Daoy (cell line): ENCODE measurements around the gene ATP6V0A4. TPM values are rescaled to one million over a fixed set of nuclear protein-coding genes. Genes with fewer than 3 reads are reported as not detected.
A peak's percentile ranks its signal among the peaks of the same experiment; 100 is the strongest.
"Not testable (repeated sequence)": the region's sequence is repeated elsewhere in the genome, so short reads cannot be mapped to it uniquely, and the experiment has no call there.

Experiments used
- DNase-seq: peaks from one replicate; pipeline ENCODE4 v3.0.0-alpha.2; 2015; ENCODE audit warnings: low read depth
- total RNA-seq: library from RNA; depleted of rRNA; stranded (reverse); fragments of >200 nt; shearing (Covaris generic); gene quantifications from 2 replicates; pipeline ENCODE4 v1.2.3, GENCODE V29; 2014

Gene ATP6V0A4
- total RNA-seq, 1 experiment from 2014 or later, result 0.63 TPM

DNA sequence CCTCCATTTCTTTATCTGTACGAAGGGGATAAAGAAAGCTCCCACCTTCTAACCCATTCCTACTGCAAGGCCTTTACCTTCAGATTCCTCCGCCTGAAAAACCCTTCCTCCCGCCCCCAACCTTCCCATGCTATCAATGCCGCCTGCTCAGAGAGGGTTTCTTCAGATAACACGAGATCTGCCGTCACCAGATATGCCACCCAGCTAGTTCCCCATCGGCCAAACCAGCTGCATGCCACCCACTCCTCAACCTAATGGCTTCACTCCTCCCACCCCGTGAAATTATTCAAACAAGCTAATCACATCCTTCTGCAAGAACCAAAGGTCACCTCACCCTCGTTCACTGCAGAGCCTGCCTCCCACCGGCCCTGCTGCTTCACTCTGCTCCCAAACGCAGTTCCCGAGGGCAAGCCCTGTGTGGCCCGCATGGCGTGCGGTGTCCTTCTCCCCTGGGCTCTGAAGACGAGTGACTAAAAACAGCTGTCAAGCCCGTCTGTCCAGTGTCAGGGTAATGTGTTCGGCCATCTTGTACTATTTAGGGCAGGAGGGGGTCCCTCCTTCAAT lies 47.0 kb downstream of the ATP6V0A4 start:
- no peak for DNase-seq

DNA sequence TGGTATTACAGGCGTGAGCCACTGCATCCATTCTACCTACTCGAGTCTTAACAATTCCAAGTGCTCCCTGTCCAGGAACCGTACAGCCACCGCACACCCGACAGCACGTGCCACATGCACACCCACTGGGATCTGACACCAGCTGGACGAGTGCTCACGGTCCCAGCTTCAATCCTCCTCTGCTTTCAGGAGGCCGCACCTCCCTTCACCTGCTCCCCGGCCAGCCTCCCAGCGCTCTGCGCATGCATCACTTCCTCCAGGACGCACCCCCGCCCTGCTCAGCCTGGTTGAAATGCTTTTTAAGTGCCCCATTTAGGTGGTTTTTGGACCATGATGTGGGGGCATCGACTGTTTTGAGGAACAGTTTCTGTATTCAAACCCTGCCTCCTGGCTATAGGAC lies 47.5 kb downstream of the ATP6V0A4 start:
- no peak for DNase-seq

- no peak for DNase-seq
Measured at GRCh38 chr7:138749960-138750359, 48.0 kb downstream of the ATP6V0A4 start.

DNA sequence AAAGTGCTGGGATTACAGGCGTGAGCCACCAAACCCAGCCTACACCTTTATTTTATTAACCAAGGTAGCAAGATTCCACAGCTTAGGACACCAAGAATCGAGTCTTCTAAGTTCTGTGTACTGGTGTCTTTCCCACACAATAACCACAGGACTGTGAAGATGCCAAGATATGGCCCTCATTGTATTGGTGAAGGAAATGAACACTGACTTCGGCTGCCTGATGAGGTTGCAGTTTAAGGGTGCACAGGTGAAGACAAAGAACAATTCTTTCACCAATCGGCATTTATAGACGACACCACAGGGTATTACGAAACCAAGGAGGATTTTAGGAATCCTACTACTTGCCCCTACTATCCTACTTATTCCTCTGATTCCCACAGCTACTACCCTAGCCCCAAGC lies 49.3 kb downstream of the ATP6V0A4 start:
- no peak for DNase-seq

DNA sequence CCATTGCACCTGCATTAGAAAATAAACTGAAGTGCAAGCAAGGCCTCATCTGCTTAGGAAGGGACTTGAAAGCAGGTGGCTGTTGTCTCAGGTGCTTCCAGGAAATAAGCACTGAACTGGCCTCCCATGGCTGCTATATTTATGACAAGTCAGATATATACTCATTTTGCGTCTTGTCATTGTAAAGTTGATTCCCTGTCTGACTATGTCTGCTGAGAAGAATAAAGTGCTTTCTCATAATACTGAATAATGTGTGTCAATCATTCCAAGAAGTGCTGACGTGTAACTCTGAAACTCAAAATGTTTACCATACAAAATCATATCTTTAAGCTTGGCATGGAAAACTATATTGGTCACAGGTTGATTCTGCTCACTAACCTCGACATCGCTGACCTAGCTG lies 51.9 kb downstream of the ATP6V0A4 start:
- no peak for DNase-seq

- no peak for DNase-seq
Measured at GRCh38 chr7:138745189-138745588, 52.8 kb downstream of the ATP6V0A4 start.

DNA sequence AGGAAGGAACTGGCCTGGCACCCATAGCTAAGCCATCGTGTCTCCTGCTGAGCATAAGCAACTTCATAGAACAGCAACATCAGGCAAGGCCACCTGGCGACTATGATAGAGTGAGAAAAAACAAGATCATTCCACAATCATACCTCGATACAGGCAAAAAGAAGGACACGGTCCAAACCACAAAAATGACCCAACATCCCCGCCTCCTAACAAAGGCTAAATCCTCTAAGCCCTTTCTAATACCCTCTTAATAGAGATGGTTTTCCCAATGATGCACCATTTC lies 56.6 kb downstream of the ATP6V0A4 start:
- no peak for DNase-seq

DNA sequence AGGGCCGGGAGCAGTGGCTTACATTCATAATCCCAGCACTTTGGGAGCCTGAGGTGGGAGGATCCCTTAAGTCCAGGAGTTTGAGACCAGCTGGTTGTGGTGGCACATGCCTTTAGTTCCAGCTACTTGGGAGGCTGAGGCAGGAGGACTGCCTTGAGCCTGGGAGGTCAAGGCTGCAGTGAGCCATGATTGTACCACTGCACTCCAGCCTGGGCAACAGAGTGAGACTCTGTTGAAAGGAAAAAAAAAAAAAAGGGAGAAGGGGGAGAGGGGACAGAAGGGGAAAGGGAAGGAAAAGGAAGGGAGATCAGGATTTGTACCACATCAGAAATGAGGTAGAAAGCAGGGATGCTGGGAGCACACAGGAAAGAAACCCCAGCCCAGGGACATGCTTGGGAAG lies 58.1 kb downstream of the ATP6V0A4 start:
- DNase-seq, result no peak

DNA sequence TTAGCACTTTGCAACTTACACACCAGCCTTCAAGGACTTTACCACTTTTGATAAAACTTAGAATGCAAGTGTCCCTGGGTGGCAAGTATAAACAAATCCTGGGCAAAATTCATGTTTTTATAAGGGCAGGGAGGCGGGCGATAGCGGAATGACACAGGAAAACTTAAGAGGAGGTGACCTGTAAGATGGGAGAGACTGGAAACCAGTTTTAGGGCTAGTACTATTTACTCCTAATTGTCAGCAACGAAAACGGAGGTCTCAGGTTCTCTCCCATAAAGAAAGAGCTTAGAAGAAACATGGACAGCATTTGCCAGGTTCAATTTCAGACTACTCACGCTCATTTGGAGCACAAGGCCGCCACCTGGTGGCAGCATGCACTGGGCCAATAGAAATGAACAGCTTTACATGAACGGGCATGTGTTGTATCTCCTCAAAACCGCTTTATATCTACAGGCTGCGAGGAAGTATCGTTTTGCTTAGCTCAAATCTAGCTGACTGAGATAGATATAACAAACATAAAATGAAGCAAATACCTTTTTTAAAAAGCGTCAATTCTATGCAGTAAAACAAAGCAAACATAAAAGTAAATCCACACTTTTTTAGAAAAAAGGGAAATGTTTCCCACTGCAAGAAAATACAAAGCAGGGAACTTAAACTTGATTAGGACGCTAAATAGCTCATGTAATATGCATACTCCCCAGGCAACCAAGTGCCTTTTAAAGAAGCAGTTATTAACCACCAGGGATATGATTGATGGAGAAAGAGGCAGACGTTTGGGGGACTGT lies 59.3 kb downstream of the ATP6V0A4 start:
- peak; percentile 82 for DNase-seq

DNA sequence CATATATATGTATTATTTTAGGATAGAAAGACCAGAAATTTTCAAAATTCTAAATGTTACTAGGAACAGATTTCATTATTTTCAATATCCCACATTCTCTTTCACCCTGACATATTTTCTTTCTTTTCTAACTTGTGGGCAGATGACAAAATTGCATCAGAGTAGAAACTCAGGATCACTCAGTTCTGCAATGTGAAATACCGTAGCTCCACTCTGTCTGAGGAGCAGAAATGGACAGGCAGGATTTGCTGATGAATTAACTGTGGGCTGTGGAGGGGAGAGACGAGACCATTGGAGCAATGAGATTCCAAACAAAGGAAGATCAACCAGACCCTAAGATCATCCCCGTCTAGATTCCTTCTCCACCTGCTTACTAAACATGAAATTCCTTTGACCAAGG lies 59.9 kb downstream of the ATP6V0A4 start:
- DNase-seq, result no peak

DNA sequence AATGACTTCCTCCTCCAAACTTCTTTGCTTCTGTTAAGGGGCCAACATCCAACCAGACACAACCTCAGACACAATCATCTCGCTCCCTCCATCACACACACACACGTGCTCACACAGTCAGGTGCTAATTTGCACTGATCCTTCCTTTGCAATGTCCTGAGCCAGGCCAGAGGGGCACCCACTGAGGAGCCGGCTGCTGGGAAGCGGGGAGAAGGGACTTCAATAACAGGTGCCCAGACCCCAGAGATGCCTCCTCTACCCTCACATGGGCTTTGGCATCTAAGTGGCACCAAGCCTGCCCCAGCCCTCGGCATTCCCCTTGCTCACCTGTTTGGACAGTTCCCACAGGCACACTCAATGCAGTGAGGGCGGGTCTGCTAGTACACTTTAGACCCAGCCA lies 62.6 kb downstream of the ATP6V0A4 start:
- DNase-seq, result no peak

GRCh38 chr7:138731733-138732132 lies 66.3 kb downstream of the ATP6V0A4 start:
- not testable (repeated sequence) for DNase-seq

- no peak for DNase-seq
Measured at GRCh38 chr7:138729444-138729843, 68.6 kb downstream of the ATP6V0A4 start.

GRCh38 chr7:138727336-138728099 lies 70.5 kb downstream of the ATP6V0A4 start:
- DNase-seq, result no peak

- DNase-seq, result no peak
Measured at GRCh38 chr7:138726288-138726687, 71.7 kb downstream of the ATP6V0A4 start.

DNA sequence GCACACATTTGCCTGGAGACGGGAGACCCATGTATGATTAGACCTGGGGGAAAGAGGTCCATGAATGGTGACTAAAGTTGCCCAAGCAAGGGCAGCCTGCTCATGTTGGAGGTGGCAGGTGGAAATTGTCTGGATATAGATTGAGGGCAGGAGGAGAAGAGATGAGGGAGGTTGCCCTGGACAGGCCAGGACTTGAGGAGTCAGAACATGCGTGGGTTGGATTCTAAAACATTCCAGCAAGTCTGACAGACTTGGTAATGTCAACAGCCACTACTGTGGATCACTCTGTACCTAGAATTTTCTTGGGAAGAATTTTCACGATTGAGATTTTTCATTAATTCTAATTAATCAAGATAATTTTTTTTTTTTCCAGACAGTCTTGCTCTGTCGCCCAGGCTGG lies 77.7 kb downstream of the ATP6V0A4 start:
- DNase-seq, result no peak

DNA sequence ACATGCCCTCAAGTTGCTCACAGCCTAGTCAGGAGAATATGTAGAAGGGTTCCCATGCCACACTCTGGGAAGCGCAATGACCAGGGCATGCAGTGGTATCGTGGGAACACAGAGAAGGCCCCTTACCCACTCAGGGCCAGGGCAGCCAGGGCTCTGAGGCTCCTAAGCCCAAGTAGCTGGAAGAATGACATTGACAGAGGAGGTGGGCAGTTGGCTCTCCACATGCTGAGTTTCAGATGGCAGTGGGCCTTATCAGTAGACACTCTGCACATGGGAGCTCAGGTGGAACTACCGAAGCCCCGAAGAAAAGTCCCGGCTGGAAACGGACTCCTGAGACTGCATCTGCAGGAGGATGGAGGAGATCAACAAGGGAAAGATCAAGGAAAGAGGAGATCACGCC lies 81.1 kb downstream of the ATP6V0A4 start:
- DNase-seq, result no peak

GRCh38 chr7:138713191-138713590 lies 84.8 kb downstream of the ATP6V0A4 start:
- DNase-seq, result no peak

DNA sequence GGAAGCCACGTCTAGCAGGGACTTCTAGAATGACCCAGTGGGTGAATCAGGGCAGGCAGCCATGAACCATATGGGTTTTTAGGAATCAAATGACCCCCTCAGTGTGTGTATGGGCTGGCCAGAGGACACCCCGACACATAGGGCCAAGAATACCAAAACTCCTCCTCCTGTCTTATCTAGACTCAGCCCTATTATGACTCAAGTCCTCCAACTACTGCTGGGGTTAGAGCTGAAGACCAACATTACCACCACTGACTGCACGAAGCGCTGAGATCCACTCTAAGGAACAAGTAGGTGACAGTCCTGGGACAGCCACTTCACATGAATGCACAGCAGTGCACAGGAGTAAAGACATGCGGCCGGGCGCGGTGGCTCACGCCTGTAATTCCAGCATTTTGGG lies 85.3 kb downstream of the ATP6V0A4 start:
- DNase-seq, result no peak

DNA sequence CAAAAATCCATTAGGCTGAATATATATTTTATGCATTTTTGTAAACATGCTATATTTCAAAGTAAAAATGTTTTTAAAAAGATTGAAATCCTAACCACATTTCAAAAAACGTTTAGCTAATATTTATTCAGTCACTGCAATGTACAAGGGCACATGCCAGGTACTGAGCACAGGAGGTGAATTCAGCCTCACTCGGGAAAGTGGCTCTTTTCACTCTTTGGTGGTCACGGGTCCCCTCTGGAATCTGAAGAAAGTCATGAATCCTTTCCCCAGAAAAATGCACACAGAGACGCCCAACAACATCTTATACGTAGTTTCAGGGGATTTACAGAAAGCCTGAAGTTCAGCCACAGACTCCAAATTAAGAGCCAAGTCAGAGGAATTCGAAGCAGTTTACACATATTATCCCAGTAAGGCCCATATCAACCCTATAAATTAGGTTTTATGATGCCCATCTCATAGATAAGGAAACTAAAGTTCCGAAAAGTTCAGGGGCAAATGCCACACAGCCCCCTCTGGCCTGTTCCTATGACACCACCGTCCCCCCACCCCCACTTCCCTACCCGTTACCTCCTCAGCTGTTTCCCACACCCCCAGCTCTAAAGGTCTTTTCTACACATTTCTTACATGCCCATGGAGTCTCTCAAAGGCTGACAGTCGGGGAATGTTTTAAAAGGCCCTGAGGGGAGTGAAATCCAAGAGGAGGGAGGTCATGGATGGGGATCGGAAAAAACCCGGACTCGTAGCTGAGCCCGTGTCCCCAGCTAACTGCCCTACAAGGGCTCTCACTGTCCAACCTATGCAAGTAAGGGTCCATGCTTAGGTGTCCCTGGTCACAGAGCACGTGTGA lies 87.2 kb downstream of the ATP6V0A4 start:
- DNase-seq, result no peak

DNA sequence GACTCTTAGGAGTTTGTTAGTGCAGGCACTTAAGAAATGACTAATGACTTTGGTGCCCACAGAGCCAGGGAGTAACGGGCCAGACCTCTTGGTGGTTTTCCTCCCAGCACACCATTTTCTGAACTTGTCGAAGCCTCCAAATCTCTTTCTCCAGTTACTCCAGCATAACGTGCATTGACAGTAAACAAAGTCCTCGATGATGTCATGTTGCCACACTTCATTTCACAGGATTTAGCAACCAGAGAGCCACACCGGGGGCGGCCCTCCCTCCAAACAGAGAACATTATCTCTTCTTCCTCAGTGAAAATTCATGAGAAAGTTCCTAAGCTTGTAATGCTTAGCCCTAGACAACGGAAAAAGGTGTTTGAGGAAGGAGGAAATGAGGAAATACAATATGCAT lies 92.8 kb downstream of the ATP6V0A4 start:
- no peak for DNase-seq

DNA sequence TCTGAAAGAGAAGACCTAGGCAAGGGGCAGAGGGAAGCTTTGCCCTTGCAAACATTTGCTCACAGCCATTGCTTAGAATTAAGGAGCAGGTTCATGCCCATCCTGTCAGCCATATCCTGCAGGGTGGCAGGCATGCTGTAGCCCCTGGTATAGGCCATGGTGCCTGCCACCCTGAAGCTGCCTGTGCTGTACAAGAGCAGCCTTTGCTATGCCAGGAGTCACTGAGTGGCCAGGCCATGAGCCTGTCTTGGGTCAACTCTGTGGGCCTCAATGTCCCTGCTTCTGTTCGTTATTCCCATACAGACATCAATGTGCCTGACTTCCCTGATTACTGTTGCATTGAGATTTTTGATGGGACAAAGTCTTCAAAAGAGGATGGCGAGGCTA lies 96.5 kb downstream of the ATP6V0A4 start:
- DNase-seq, result no peak
